ENCODE results near the gene NCBP2L.

NCBP2L gene

GRCh38 chrX:107776649-107777535 is 641 bp upstream of the NCBP2L start (continued):
- TF ChIP-seq MYNN (tag by site-specific recombination; IDR thresholded peaks at IDR 0.05; ENCODE audit: borderline replicate concordance) (0 out of 2 replicates have a peak, but pooled peaks have one; percentile 41), CTCF (tag by site-specific recombination; IDR thresholded peaks at IDR 0.05) (peak; percentile 87), ATF2 (tag by site-specific recombination; IDR thresholded peaks at IDR 0.05; ENCODE audit: low read depth) (no peak), ZNF426 (tag by site-specific recombination; IDR thresholded peaks at IDR 0.05) (no peak), ZNF24 (tag by site-specific recombination; IDR thresholded peaks at IDR 0.05) (no peak), IKZF3 (tag by site-specific recombination; IDR thresholded peaks at IDR 0.05) (peak; percentile 15; the same call in 1 of the 2 replicates), ZNF394 (tag by site-specific recombination; IDR thresholded peaks at IDR 0.05; ENCODE audit: borderline replicate concordance) (no peak), ZNF529 (tag by site-specific recombination; IDR thresholded peaks at IDR 0.05; ENCODE audit: insufficient replicate concordance) (no peak), RBAK (tag by site-specific recombination; IDR thresholded peaks at IDR 0.05) (no peak), EGR2 (tag by site-specific recombination; IDR thresholded peaks at IDR 0.05; ENCODE audit: low read depth) (peak; percentile 66), KLF8 (tag by site-specific recombination; IDR thresholded peaks at IDR 0.05) (0 out of 2 replicates have a peak, but pooled peaks have one; percentile 31), ZBTB17 (tag by site-specific recombination; IDR thresholded peaks at IDR 0.05) (peak; percentile 51), ZNF292 (tag by site-specific recombination; IDR thresholded peaks at IDR 0.05; ENCODE audit: borderline replicate concordance, low read depth) (no peak), ZNF184 (tag by site-specific recombination; IDR thresholded peaks at IDR 0.05) (no peak), AEBP2 (tag by site-specific recombination; IDR thresholded peaks at IDR 0.05; ENCODE audit: borderline replicate concordance) (peak; percentile 4; the same call in 1 of the 2 replicates), HOXD13 (CRISPR knock-in tag; IDR thresholded peaks at IDR 0.05; ENCODE audit: borderline replicate concordance) (no peak), ZNF18 (tag by site-specific recombination; IDR thresholded peaks at IDR 0.05) (no peak), BCL6B (tag by site-specific recombination; IDR thresholded peaks at IDR 0.05) (no peak), ZNF148 (tag by site-specific recombination; IDR thresholded peaks at IDR 0.05; ENCODE audit: borderline replicate concordance) (0 out of 2 replicates have a peak, but pooled peaks have one; percentile 52), ZNF214 (tag by site-specific recombination; IDR thresholded peaks at IDR 0.05; ENCODE audit: borderline replicate concordance) (no peak), ZBTB7A (tag by site-specific recombination; IDR thresholded peaks at IDR 0.05; ENCODE audit: low read depth) (peak; percentile 61; the same call in 1 of the 2 replicates), PATZ1 (tag by site-specific recombination; IDR thresholded peaks at IDR 0.05) (peak; percentile 49; the same call in 1 of the 2 replicates), ZNF239 (tag by site-specific recombination; IDR thresholded peaks at IDR 0.05) (no peak; the same call in 1 of the 2 replicates), BCL11B (tag by site-specific recombination; IDR thresholded peaks at IDR 0.05; ENCODE audit: low read depth) (no peak)
